Endothelial cell (in vitro differentiated cells): ENCODE results near the gene ZNF598. TPM values are rescaled to one million over a fixed set of nuclear protein-coding genes. Genes with fewer than 3 reads are reported as not detected.
"Not testable (repeated sequence)": the region's sequence is repeated elsewhere in the genome, so short reads cannot be mapped to it uniquely, and the experiment has no call there.

Experiments used
- DNase-seq: peaks from one replicate; pipeline ENCODE4 v3.0.0; 2021; ENCODE audit warnings: low spot score
- H3K27ac Mint-ChIP-seq: one replicate; pipeline ENCODE4 v1.8.0; 2021; ENCODE audit warnings: mixed read lengths, inconsistent platforms; ENCODE audit not compliant: unreplicated experiment
- H3K27me3 Mint-ChIP-seq: one replicate; pipeline ENCODE4 v1.8.0; 2021; ENCODE audit warnings: mild to moderate bottlenecking, moderate library complexity, mixed read lengths, inconsistent platforms; ENCODE audit not compliant: unreplicated experiment
- H3K36me3 Mint-ChIP-seq: one replicate; pipeline ENCODE4 v1.8.0; 2021; ENCODE audit warnings: mild to moderate bottlenecking, low read depth, mixed read lengths, inconsistent platforms; ENCODE audit not compliant: unreplicated experiment
- H3K4me1 Mint-ChIP-seq: one replicate; pipeline ENCODE4 v1.8.0; 2021; ENCODE audit warnings: mild to moderate bottlenecking, mixed read lengths, inconsistent platforms; ENCODE audit not compliant: unreplicated experiment
- H3K4me3 Mint-ChIP-seq: one replicate; pipeline ENCODE4 v1.8.0; 2021; ENCODE audit warnings: mild to moderate bottlenecking, mixed read lengths, inconsistent platforms; ENCODE audit not compliant: unreplicated experiment
- H3K9me3 Mint-ChIP-seq: one replicate; pipeline ENCODE4 v1.8.0; 2021; ENCODE audit warnings: mixed read lengths, inconsistent platforms; ENCODE audit not compliant: unreplicated experiment
- CTCF ChIP-seq: fragments of 200-600 bp; sonication (generic); IDR thresholded peaks from one replicate; pipeline ENCODE4 v1.5.0; 2021; ENCODE audit warnings: antibody characterized with exemption; ENCODE audit not compliant: unreplicated experiment
- total RNA-seq: library from RNA; stranded (reverse); fragmentation: NEBNext Ultra II Directional; extraction: Animal tissue kit (Norgen Biotek cat#: 25700); gene quantifications from one replicate; pipeline ENCODE4 v1.2.1, GENCODE V29; 2021; ENCODE audit not compliant: unreplicated experiment

The ZNF598 gene
- total RNA-seq, 1 donor from 2014 or later, result 34.4 TPM

GRCh38 chr16:2037115-2037514, 27.5 kb upstream of the ZNF598 start:
- H3K4me1 Mint-ChIP-seq, result peaks cover 7% of the 10 kb centered on the region
- DNase-seq, result no peak
- H3K27me3 Mint-ChIP-seq, result peaks cover 7% of the 10 kb centered on the region
- no peaks in the 10 kb centered on the region for H3K36me3 Mint-ChIP-seq
- no peak for TF ChIP-seq CTCF
- no peak overlapping the region for H3K27ac Mint-ChIP-seq
- no peak overlapping the region for H3K4me3 Mint-ChIP-seq
- H3K9me3 Mint-ChIP-seq, result no peaks in the 10 kb centered on the region

GRCh38 chr16:2036200-2036966, 26.8 kb upstream of the ZNF598 start:
- Mint-ChIP-seq H3K9me3 (no peaks in the 10 kb centered on the region), H3K36me3 (no peaks in the 10 kb centered on the region), H3K4me3 (no peak overlapping the region), H3K27me3 (peaks cover 2% of the 10 kb centered on the region), H3K27ac (no peak overlapping the region), H3K4me1 (peaks cover 10% of the 10 kb centered on the region)
- no peak for TF ChIP-seq CTCF
- DNase-seq, result no peak

GRCh38 chr16:2035431-2036199, 26.0 kb upstream of the ZNF598 start:
- H3K9me3 Mint-ChIP-seq, result no peaks in the 10 kb centered on the region
- no peak overlapping the region for H3K27ac Mint-ChIP-seq
- no peaks in the 10 kb centered on the region for H3K36me3 Mint-ChIP-seq
- no peak for TF ChIP-seq CTCF
- no peak overlapping the region for H3K4me3 Mint-ChIP-seq
- H3K27me3 Mint-ChIP-seq, result peaks cover 2% of the 10 kb centered on the region
- peaks cover 11% of the 10 kb centered on the region for H3K4me1 Mint-ChIP-seq
- DNase-seq, result no peak

- H3K27me3 Mint-ChIP-seq, result peaks cover 2% of the 10 kb centered on the region
- no peak overlapping the region for H3K27ac Mint-ChIP-seq
- no peaks in the 10 kb centered on the region for H3K36me3 Mint-ChIP-seq
- DNase-seq, result no peak
- H3K4me1 Mint-ChIP-seq, result peaks cover 11% of the 10 kb centered on the region
- H3K4me3 Mint-ChIP-seq, result no peak overlapping the region
- TF ChIP-seq CTCF, result no peak
- no peaks in the 10 kb centered on the region for H3K9me3 Mint-ChIP-seq
These were observed 25.2 kb upstream of the ZNF598 start for GRCh38 chr16:2034696-2035430.

GRCh38 chr16:2033909-2034695, 24.5 kb upstream of the ZNF598 start:
- H3K4me1 Mint-ChIP-seq, H3K9me3 Mint-ChIP-seq, H3K27ac Mint-ChIP-seq, H3K27me3 Mint-ChIP-seq, DNase-seq, H3K36me3 Mint-ChIP-seq, H3K4me3 Mint-ChIP-seq: not testable (repeated sequence)
